ENCODE data around the gene RTN4RL2.

- no peak for TF ChIP-seq CTCF (IDR thresholded peaks at IDR 0.05)
- TF ChIP-seq POLR2A (IDR thresholded peaks at IDR 0.05) = no peak
- TF ChIP-seq EP300 (IDR thresholded peaks at IDR 0.05) = no peak
Observed at GRCh38 chr11:57463671-57464538, 3.6 kb downstream of the RTN4RL2 start.

All from ovary (tissue), 3 donors.